Mammary epithelial cell (primary cell): ENCODE results near the gene NPAS1.

Source experiments
- CTCF ChIP-seq, 2 donors: IDR thresholded peaks in 1 of 2; conservative IDR thresholded peaks in 1 of 2; 2 replicates each; pipeline ENCODE4 v1.5.1; 2011 to 2012; ENCODE audit warnings: inconsistent platforms in 2 of 2, low read length in 2 of 2, mild to moderate bottlenecking in 2 of 2, control low read depth in 1 of 2, low read depth in 1 of 2; ENCODE audit not compliant: insufficient read depth in 1 of 2; ENCODE audit errors: extremely low read depth in 1 of 2
- EZH2 ChIP-seq: IDR thresholded peaks from 2 replicates; pipeline ENCODE4 v1.6.1; 2012; ENCODE audit warnings: low read length, inconsistent platforms, borderline replicate concordance

GRCh38 chr19:47068246-47068645, 48.6 kb downstream of the NPAS1 start:
- TF ChIP-seq CTCF (conservative IDR thresholded peaks at IDR 0.05 in 1 of 2, IDR thresholded peaks at IDR 0.05 in 1 of 2; ENCODE audit: extremely low read depth in 1 of 2, insufficient read depth in 1 of 2, low read depth in 1 of 2, low read length in 2 of 2), result no peak
- no peak for TF ChIP-seq EZH2
